ENCODE data around the gene TMEM45A. TPM values are rescaled to one million over a fixed set of nuclear protein-coding genes. Genes with fewer than 3 reads are reported as not detected.

TMEM45A gene
- total RNA-seq, 2 experiments from 2014 or later = 0.10 TPM; not detected in 1

DNA sequence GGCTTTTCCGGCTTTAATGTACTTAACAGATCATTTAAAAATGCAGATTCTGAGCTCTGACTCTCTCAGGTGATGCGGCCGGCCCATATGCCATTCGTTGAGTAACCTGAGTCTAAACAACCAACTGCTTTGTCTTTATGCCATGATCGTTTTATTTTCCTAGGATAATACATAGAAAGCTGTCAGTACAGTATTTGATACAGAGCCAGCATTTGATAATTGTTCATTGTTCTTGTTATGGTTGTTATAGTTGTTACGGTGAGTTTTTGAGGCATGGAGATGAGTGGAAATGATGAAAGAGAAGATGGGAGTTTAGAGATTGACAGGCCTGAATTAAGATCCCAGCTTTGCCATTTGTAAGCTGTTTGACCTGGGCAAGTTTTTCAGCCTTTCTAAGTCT is 40.0 kb downstream of the TMEM45A start:
- H3K4me3 ChIP-seq (ENCODE audit: low read depth, low read length, poor library complexity, severe bottlenecking) = no peak overlapping the region
- no peaks in the 10 kb centered on the region for H3K4me1 ChIP-seq (ENCODE audit: insufficient read depth, low read length, poor library complexity, severe bottlenecking)
- BruUV-seq (replicated peaks) = no TSS peak
- H4K20me1 ChIP-seq (ENCODE audit: insufficient read depth, low read length) = no peaks in the 10 kb centered on the region
- no peaks in the 10 kb centered on the region for H3K9me2 ChIP-seq (ENCODE audit: insufficient read depth, low read length)
- TF ChIP-seq, protein P1, sequence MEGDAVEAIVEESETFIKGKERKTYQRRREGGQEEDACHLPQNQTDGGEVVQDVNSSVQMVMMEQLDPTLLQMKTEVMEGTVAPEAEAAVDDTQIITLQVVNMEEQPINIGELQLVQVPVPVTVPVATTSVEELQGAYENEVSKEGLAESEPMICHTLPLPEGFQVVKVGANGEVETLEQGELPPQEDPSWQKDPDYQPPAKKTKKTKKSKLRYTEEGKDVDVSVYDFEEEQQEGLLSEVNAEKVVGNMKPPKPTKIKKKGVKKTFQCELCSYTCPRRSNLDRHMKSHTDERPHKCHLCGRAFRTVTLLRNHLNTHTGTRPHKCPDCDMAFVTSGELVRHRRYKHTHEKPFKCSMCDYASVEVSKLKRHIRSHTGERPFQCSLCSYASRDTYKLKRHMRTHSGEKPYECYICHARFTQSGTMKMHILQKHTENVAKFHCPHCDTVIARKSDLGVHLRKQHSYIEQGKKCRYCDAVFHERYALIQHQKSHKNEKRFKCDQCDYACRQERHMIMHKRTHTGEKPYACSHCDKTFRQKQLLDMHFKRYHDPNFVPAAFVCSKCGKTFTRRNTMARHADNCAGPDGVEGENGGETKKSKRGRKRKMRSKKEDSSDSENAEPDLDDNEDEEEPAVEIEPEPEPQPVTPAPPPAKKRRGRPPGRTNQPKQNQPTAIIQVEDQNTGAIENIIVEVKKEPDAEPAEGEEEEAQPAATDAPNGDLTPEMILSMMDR (conservative IDR thresholded peaks at IDR 0.05; ENCODE audit: low read length) = no peak
- no peak for TF ChIP-seq EZH2phosphoT487 (IDR thresholded peaks at IDR 0.05; ENCODE audit: borderline replicate concordance, low read depth, low read length)
- no peaks in the 10 kb centered on the region for H3K79me2 ChIP-seq (ENCODE audit: insufficient read depth, low read depth, low read length)
- H3K27ac ChIP-seq (ENCODE audit: low read depth, low read length, poor library complexity, severe bottlenecking) = no peak overlapping the region
- CTCF ChIA-PET (ENCODE audit: unreplicated experiment) = no interaction called here
- no peak overlapping the region for H2AFZ ChIP-seq (ENCODE audit: low read length)
- H3K9me3 ChIP-seq (ENCODE audit: low read length) = no peaks in the 10 kb centered on the region
- intact Hi-C loops (cut with micrococcal nuclease; ENCODE audit: unreplicated experiment) = no loop called here
- H3K4me2 ChIP-seq (ENCODE audit: low read length) = no peak overlapping the region
- DNase-seq (ENCODE audit: low spot score) = no peak
- H3K36me3 ChIP-seq (ENCODE audit: insufficient read depth, low read length) = no peaks in the 10 kb centered on the region
- POLR2A ChIA-PET = interaction anchor here (0.6 to 0.7 kb wide), 2 partner anchors 9 to 353 kb away, joined by 3 read pairs; no protein-coding TSS in a partner anchor

DNA sequence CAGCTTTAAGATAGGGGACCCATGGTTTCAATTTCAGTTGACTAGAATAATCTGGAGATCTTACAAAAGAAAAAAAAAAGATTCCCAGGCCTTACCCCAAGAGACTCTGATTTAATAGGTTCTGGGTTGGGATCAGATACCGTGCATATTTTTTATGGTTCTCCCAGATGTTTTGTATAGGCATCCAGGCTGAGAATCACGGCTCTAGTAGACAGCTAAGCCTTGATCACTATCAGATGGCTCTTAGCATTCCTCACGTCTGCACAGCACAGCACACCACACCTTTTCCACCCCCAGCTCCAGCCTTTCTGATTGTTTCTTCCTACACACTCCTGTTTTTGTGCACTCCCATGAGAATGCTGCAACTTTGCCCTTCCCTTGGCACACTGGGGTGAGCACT is 40.8 kb downstream of the TMEM45A start:
- CTCF ChIA-PET (ENCODE audit: unreplicated experiment) = no interaction called here
- no peak overlapping the region for H3K4me2 ChIP-seq (ENCODE audit: low read length)
- BruUV-seq (replicated peaks) = no TSS peak
- H3K4me1 ChIP-seq (ENCODE audit: insufficient read depth, low read length, poor library complexity, severe bottlenecking) = no peaks in the 10 kb centered on the region
- no peaks in the 10 kb centered on the region for H4K20me1 ChIP-seq (ENCODE audit: insufficient read depth, low read length)
- H3K4me3 ChIP-seq (ENCODE audit: low read depth, low read length, poor library complexity, severe bottlenecking) = no peak overlapping the region
- no peaks in the 10 kb centered on the region for H3K79me2 ChIP-seq (ENCODE audit: insufficient read depth, low read depth, low read length)
- TF ChIP-seq EZH2phosphoT487 (IDR thresholded peaks at IDR 0.05; ENCODE audit: borderline replicate concordance, low read depth, low read length) = no peak
- TF ChIP-seq, protein P1 (conservative IDR thresholded peaks at IDR 0.05; ENCODE audit: low read length) = no peak
- intact Hi-C loops (cut with micrococcal nuclease; ENCODE audit: unreplicated experiment) = no loop called here
- no peak overlapping the region for H3K27ac ChIP-seq (ENCODE audit: low read depth, low read length, poor library complexity, severe bottlenecking)
- POLR2A ChIA-PET = interaction anchor here (0.6 kb wide), 1 partner anchor 354 kb away, joined by 3 read pairs; no protein-coding TSS in a partner anchor
- no peaks in the 10 kb centered on the region for H3K9me2 ChIP-seq (ENCODE audit: insufficient read depth, low read length)
- no peak overlapping the region for H2AFZ ChIP-seq (ENCODE audit: low read length)
- DNase-seq (ENCODE audit: low spot score) = no peak
- no peaks in the 10 kb centered on the region for H3K9me3 ChIP-seq (ENCODE audit: low read length)
- H3K36me3 ChIP-seq (ENCODE audit: insufficient read depth, low read length) = no peaks in the 10 kb centered on the region

DNA sequence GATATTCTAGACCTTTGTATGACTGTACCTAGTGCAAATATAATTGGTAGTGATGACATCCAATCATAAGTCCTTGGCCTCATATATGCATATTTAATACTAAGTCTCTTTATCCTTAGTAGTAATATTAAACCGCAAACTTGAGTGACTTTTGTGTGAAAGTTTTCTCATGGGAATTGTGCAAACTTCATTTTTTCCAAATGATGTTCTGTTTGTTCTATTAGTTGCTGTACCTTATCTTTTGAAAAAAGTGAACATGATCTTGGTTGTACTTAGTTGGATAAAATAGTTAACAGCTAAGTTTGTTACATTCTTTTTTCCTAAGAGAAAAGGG is 43.2 kb downstream of the TMEM45A start:
- no TSS peak for BruUV-seq (replicated peaks)
- intact Hi-C loops (cut with micrococcal nuclease; ENCODE audit: unreplicated experiment) = no loop called here
- no peak overlapping the region for H3K4me3 ChIP-seq (ENCODE audit: low read depth, low read length, poor library complexity, severe bottlenecking)
- no peak overlapping the region for H2AFZ ChIP-seq (ENCODE audit: low read length)
- no peaks in the 10 kb centered on the region for H3K9me2 ChIP-seq (ENCODE audit: insufficient read depth, low read length)
- no peak for DNase-seq (ENCODE audit: low spot score)
- no peaks in the 10 kb centered on the region for H3K36me3 ChIP-seq (ENCODE audit: insufficient read depth, low read length)
- no peaks in the 10 kb centered on the region for H3K9me3 ChIP-seq (ENCODE audit: low read length)
- no peaks in the 10 kb centered on the region for H4K20me1 ChIP-seq (ENCODE audit: insufficient read depth, low read length)
- H3K79me2 ChIP-seq (ENCODE audit: insufficient read depth, low read depth, low read length) = no peaks in the 10 kb centered on the region
- H3K4me1 ChIP-seq (ENCODE audit: insufficient read depth, low read length, poor library complexity, severe bottlenecking) = no peaks in the 10 kb centered on the region
- ChIA-PET CTCF (ENCODE audit: unreplicated experiment) (no interaction called here), POLR2A (no interaction called here)
- no peak overlapping the region for H3K4me2 ChIP-seq (ENCODE audit: low read length)
- no peak overlapping the region for H3K27ac ChIP-seq (ENCODE audit: low read depth, low read length, poor library complexity, severe bottlenecking)
- TF ChIP-seq EZH2phosphoT487 (IDR thresholded peaks at IDR 0.05; ENCODE audit: borderline replicate concordance, low read depth, low read length) = no peak
- TF ChIP-seq, protein P1 (conservative IDR thresholded peaks at IDR 0.05; ENCODE audit: low read length) = no peak

Measured in OCI-LY7 (cell line).